PC-3 (cell line): ENCODE data around the gene IQSEC3. TPM values are rescaled to one million over a fixed set of nuclear protein-coding genes. Genes with fewer than 3 reads are reported as not detected.

Experiments used
- ATAC-seq: fragments of 200-7000 bp; cut with Tn5 transposase; 2 replicates; pipeline ENCODE4 v1.9.1; 2020; ENCODE audit warnings: mild to moderate bottlenecking, moderate library complexity
- BruUV-seq: library from RNA; stranded (reverse); fragments of 400-500 nt; replicated peaks from 2 replicates; lab custom pipeline; 2021; lab: Mats Ljungman, UMichigan
- CTCF ChIA-PET: fragments of 300-600 bp; sonication (Branson Sonifier 250); formaldehyde crosslinking; loops from one replicate; lab custom pipeline; 2022; ENCODE audit warnings: antibody characterized with exemption; lab: Charles Lee
- POLR2A ChIA-PET: fragments of 300-600 bp; sonication (Branson Sonifier 250); formaldehyde crosslinking; loops from one replicate; lab custom pipeline; 2022; ENCODE audit warnings: antibody characterized with exemption; ENCODE audit not compliant: unreplicated experiment; lab: Charles Lee
- DNase-seq: peaks from one replicate; pipeline ENCODE4 v3.0.0-alpha.2; 2015
- H2AFZ ChIP-seq: fragments of 300-600 bp; sonication (generic); 2 replicates; pipeline ENCODE4 v1.6.0; 2016; ENCODE audit warnings: antibody characterized with exemption, low read length
- H3F3A ChIP-seq: fragments of 300-600 bp; sonication (generic); one replicate; pipeline ENCODE4 v1.6.0; 2017; ENCODE audit warnings: antibody characterized with exemption, low read length, control low read depth, mild to moderate bottlenecking; ENCODE audit not compliant: unreplicated experiment
- H3K27ac ChIP-seq: fragments of 300-600 bp; sonication (generic); 2 replicates; pipeline ENCODE4 v1.5.1; 2016; ENCODE audit warnings: mild to moderate bottlenecking, low read length
- H3K27me3 ChIP-seq: fragments of 300-600 bp; sonication (generic); 2 replicates; pipeline ENCODE4 v1.6.1; 2016; ENCODE audit warnings: low read length, mixed read lengths
- H3K36me3 ChIP-seq: fragments of 300-600 bp; sonication (generic); 2 replicates; pipeline ENCODE4 v1.6.1; 2016; ENCODE audit warnings: low read depth, mixed run types, low read length, mixed read lengths
- H3K4me1 ChIP-seq: fragments of 300-600 bp; sonication (generic); 2 replicates; pipeline ENCODE4 v1.5.1; 2016; ENCODE audit warnings: low read length; ENCODE audit not compliant: insufficient read depth
- H3K4me2 ChIP-seq: fragments of 300-600 bp; sonication (generic); 2 replicates; pipeline ENCODE4 v1.6.0; 2016; ENCODE audit warnings: low read length
- H3K4me3 ChIP-seq: fragments of 300-600 bp; sonication (generic); 2 replicates; pipeline ENCODE4 v1.5.1; 2016; ENCODE audit warnings: mild to moderate bottlenecking, low read length, mixed read lengths
- H3K79me2 ChIP-seq: fragments of 300-600 bp; sonication (generic); 2 replicates; pipeline ENCODE4 v1.6.1; 2017; ENCODE audit warnings: low read length, mixed read lengths
- H3K9ac ChIP-seq: fragments of 300-600 bp; sonication (generic); 2 replicates; pipeline ENCODE4 v1.6.0; 2016; ENCODE audit warnings: mild to moderate bottlenecking, low read length
- H3K9me2 ChIP-seq: fragments of 300-600 bp; sonication (generic); replicated peaks from 2 replicates; pipeline ENCODE4 v1.6.1; 2016; ENCODE audit warnings: mixed run types, low read length, mixed read lengths
- H3K9me3 ChIP-seq: fragments of 300-600 bp; sonication (generic); 2 replicates; pipeline ENCODE4 v1.6.1; 2016; ENCODE audit warnings: low read length, mixed read lengths
- H4K20me1 ChIP-seq: fragments of 300-600 bp; sonication (generic); 2 replicates; pipeline ENCODE4 v1.6.1; 2016; ENCODE audit warnings: low read length, mixed read lengths
- EZH2 ChIP-seq: fragments of 300-600 bp; sonication (generic); IDR thresholded peaks from one replicate; pipeline ENCODE4 v1.6.1; 2017; ENCODE audit warnings: antibody characterized with exemption, mild to moderate bottlenecking, low read length; ENCODE audit not compliant: unreplicated experiment
- EZH2phosphoT487 ChIP-seq: fragments of 300-600 bp; sonication (generic); IDR thresholded peaks from 2 replicates; pipeline ENCODE4 v1.6.1; 2018; ENCODE audit warnings: mild to moderate bottlenecking, antibody characterized with exemption, low read length, borderline replicate concordance
- intact Hi-C: fragments of 100-400 bp; cut with micrococcal nuclease; formaldehyde crosslinking; loops from 2 replicates; pipeline ENCODE4 v1.9.0; 2023
- total RNA-seq: library from RNA; depleted of rRNA; stranded (reverse); fragments of >200 nt; gene quantifications from 2 replicates; pipeline ENCODE4 v1.2.3, GENCODE V29; 2014
- TF ChIP-seq, protein P1 (sequence below): fragments of 300-600 bp; sonication (generic); conservative IDR thresholded peaks from 2 replicates; pipeline ENCODE4 v1.5.1; 2017; ENCODE audit warnings: antibody characterized with exemption, low read depth, mild to moderate bottlenecking, low read length

IQSEC3 gene
- total RNA-seq, 1 experiment from 2014 or later = 0.11 TPM

DNA sequence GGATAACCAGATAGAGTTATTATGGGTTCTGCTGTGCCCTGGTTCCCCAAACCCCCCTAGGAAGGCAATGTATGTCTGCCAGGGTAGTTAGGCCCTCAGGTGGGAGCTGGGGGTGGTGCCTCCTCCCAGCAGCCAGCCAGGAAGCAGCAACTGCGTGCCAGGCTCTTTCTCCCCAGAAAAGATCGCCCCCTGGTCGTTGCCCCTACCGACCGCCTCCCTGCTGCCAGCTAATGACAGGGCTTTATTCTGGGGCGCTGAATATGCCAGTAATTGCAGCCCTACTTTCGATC, 36.3 kb downstream of the IQSEC3 start:
- no peaks in the 10 kb centered on the region for H3K36me3 ChIP-seq
- no peak overlapping the region for H3K4me2 ChIP-seq
- TF ChIP-seq EZH2phosphoT487 (no peak), EZH2 (no peak)
- TF ChIP-seq, protein P1, sequence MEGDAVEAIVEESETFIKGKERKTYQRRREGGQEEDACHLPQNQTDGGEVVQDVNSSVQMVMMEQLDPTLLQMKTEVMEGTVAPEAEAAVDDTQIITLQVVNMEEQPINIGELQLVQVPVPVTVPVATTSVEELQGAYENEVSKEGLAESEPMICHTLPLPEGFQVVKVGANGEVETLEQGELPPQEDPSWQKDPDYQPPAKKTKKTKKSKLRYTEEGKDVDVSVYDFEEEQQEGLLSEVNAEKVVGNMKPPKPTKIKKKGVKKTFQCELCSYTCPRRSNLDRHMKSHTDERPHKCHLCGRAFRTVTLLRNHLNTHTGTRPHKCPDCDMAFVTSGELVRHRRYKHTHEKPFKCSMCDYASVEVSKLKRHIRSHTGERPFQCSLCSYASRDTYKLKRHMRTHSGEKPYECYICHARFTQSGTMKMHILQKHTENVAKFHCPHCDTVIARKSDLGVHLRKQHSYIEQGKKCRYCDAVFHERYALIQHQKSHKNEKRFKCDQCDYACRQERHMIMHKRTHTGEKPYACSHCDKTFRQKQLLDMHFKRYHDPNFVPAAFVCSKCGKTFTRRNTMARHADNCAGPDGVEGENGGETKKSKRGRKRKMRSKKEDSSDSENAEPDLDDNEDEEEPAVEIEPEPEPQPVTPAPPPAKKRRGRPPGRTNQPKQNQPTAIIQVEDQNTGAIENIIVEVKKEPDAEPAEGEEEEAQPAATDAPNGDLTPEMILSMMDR = no peak
- H4K20me1 ChIP-seq = no peaks in the 10 kb centered on the region
- no peak overlapping the region for H3K27ac ChIP-seq
- no peak overlapping the region for H3K4me3 ChIP-seq
- POLR2A ChIA-PET = no interaction called here
- peaks cover 17% of the 10 kb centered on the region; the same call in 1 of the 2 replicates for H3K27me3 ChIP-seq
- no peaks in the 10 kb centered on the region for H3K9me2 ChIP-seq
- no peaks in the 10 kb centered on the region for H3K4me1 ChIP-seq
- no peaks in the 10 kb centered on the region for H3K79me2 ChIP-seq
- H3K9ac ChIP-seq = no peak overlapping the region
- CTCF ChIA-PET = no interaction called here
- BruUV-seq = no TSS peak
- no peak overlapping the region for H2AFZ ChIP-seq
- no peak for ATAC-seq
- H3K9me3 ChIP-seq = no peaks in the 10 kb centered on the region
- intact Hi-C loops = no loop called here
- H3F3A ChIP-seq = no peaks in the 10 kb centered on the region
- DNase-seq = no peak

DNA sequence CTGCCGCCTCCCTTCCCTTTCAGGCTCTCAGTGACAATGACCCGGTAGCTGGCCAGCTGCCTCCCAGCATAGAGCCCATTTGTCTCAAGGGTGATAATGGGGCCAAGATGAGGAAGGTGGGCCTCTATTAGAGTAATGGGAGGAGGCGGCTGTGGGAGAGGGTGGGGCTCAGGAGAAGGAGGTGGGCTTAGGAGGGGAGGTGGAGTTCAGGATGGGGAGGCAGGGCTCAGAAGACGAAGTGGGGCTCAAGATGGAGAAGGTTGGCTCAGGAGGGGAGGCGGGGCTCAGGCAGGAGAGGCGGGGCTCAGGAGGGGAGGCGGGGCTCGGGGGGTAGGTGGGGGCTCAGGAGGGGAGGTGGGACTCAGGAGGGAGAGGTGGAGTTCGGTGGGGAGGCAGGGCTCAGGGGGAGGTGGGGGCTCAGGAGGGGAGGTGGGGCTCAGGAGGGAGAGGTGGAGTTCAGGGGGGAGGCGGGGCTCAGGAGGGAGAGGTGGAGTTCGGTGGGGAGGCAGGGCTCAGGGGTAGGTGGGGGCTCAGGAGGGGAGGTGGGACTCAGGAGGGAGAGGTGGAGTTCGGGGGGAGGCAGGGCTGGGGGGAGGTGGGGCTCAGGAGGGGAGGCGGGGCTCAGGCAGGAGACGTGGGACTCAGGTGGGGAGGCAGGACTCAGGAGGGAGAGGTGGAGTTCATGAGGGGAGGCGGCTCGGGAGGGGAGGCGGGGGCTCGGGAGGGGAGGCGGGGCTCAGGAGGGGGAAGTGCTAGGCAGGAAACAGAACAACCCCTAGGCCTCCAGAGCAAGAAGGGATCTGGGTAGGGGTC, 36.8 kb downstream of the IQSEC3 start:
- Histone ChIP-seq H3K9me3 (no peaks in the 10 kb centered on the region), H3K27me3 (peaks cover 12% of the 10 kb centered on the region; the same call in 1 of the 2 replicates), H3K79me2 (no peaks in the 10 kb centered on the region), H3K9ac (no peak overlapping the region), H3F3A (no peaks in the 10 kb centered on the region), H3K9me2 (no peaks in the 10 kb centered on the region), H3K4me3 (no peak overlapping the region), H3K27ac (no peak overlapping the region), H3K4me2 (no peak overlapping the region), H3K4me1 (no peaks in the 10 kb centered on the region), H2AFZ (no peak overlapping the region), H4K20me1 (no peaks in the 10 kb centered on the region), H3K36me3 (no peaks in the 10 kb centered on the region)
- POLR2A ChIA-PET = no interaction called here
- TF ChIP-seq, protein P1 = no peak
- TF ChIP-seq EZH2phosphoT487 (no peak), EZH2 (no peak)
- BruUV-seq = no TSS peak
- intact Hi-C loops = no loop called here
- ATAC-seq (no peak), DNase-seq (no peak)
- CTCF ChIA-PET = no interaction called here

DNA sequence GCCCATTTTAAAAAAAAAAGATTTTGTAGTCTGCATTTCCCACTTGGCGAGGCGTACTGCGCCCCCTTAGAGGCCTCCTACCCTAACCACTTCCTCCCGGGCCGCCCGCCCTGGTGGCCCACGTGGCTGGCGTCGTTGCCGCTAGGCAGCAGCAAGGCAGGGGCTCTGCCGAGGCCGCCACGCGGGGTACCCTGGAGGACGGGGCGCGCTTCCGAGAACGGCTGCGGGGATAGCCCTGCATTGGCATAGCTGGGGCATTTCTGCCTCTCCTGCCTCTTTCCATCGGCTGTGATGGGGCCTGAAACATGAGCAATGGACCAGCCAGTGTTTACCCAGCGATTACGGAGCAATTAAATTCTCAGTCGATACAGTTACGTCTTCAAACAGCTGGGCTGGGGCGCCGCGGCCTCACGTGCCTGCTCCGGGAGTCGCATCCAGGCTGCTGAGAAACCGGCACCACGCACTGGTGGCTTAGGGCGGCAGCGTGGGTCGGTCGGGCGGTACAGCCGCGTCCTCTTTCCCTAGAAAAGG, 38.0 kb downstream of the IQSEC3 start:
- BruUV-seq = no TSS peak
- H3K9me3 ChIP-seq = no peaks in the 10 kb centered on the region
- DNase-seq (no peak), ATAC-seq (no peak)
- H3K4me1 ChIP-seq = no peaks in the 10 kb centered on the region
- no peaks in the 10 kb centered on the region for H3F3A ChIP-seq
- peaks cover 9% of the 10 kb centered on the region; the same call in 1 of the 2 replicates for H3K27me3 ChIP-seq
- intact Hi-C loops = no loop called here
- H2AFZ ChIP-seq = no peak overlapping the region
- H3K4me3 ChIP-seq = no peak overlapping the region
- no peak overlapping the region for H3K9ac ChIP-seq
- ChIA-PET POLR2A (no interaction called here), CTCF (no interaction called here)
- no peak overlapping the region for H3K4me2 ChIP-seq
- no peaks in the 10 kb centered on the region for H3K9me2 ChIP-seq
- H3K36me3 ChIP-seq = no peaks in the 10 kb centered on the region
- H4K20me1 ChIP-seq = no peaks in the 10 kb centered on the region
- TF ChIP-seq, protein P1 = no peak
- no peaks in the 10 kb centered on the region for H3K79me2 ChIP-seq
- H3K27ac ChIP-seq = no peak overlapping the region
